Nephron (organoid): ENCODE measurements around the gene UBASH3B.

Experiments used
- H3K27ac Mint-ChIP-seq, 3 experiments: 2 replicates each; pipeline ENCODE4 v1.8.0; 2020; ENCODE audit warnings: mixed read lengths in 3 of 3, mild to moderate bottlenecking in 2 of 3, moderate library complexity in 1 of 3
- H3K27me3 Mint-ChIP-seq: 2 replicates; pipeline ENCODE4 v1.8.0; 2021; ENCODE audit warnings: low read depth, mild to moderate bottlenecking, moderate library complexity, mixed read lengths
- H3K36me3 Mint-ChIP-seq: 2 replicates; pipeline ENCODE4 v1.8.0; 2020; ENCODE audit warnings: low read depth, mixed read lengths
- H3K4me1 Mint-ChIP-seq: 2 replicates; pipeline ENCODE4 v1.8.0; 2020; ENCODE audit warnings: mixed read lengths
- H3K4me3 Mint-ChIP-seq, 3 experiments: 2 replicates each; pipeline ENCODE4 v1.8.0; 2020; ENCODE audit warnings: mild to moderate bottlenecking in 3 of 3, mixed read lengths in 3 of 3, moderate library complexity in 2 of 3
- H3K9me3 Mint-ChIP-seq: 2 replicates; pipeline ENCODE4 v1.8.0; 2020; ENCODE audit warnings: mixed read lengths
- CTCF ChIP-seq, 3 experiments: fragments of 200-600 bp; sonication (generic); IDR thresholded peaks; one replicate each; pipeline ENCODE4 v1.5.0; 2021; ENCODE audit warnings: antibody characterized with exemption in 3 of 3; ENCODE audit not compliant: unreplicated experiment in 3 of 3

Gene UBASH3B

GRCh38 chr11:122652495-122652894 is 3.0 kb upstream of the UBASH3B start:
- H3K9me3 Mint-ChIP-seq, result no peaks in the 10 kb centered on the region
- peaks cover 15% of the 10 kb centered on the region for H3K4me1 Mint-ChIP-seq
- no peak overlapping the region for H3K4me3 Mint-ChIP-seq
- H3K27ac Mint-ChIP-seq, result no peak overlapping the region
- TF ChIP-seq CTCF (IDR thresholded peaks at IDR 0.05; ENCODE audit: unreplicated experiment in 3 of 3), result no peak
- no peaks in the 10 kb centered on the region for H3K36me3 Mint-ChIP-seq
- peaks cover 48% of the 10 kb centered on the region for H3K27me3 Mint-ChIP-seq

- Mint-ChIP-seq H3K27ac (no peak overlapping the region), H3K9me3 (peaks cover 3% of the 10 kb centered on the region), H3K4me1 (peaks cover 15% of the 10 kb centered on the region), H3K36me3 (no peaks in the 10 kb centered on the region), H3K27me3 (peaks cover 55% of the 10 kb centered on the region), H3K4me3 (peak overlapping the region in 2 of 3 experiments; percentile 13 to 20)
- TF ChIP-seq CTCF (IDR thresholded peaks at IDR 0.05; ENCODE audit: unreplicated experiment in 3 of 3), result no peak
Observed at GRCh38 chr11:122653916-122654585, 1.5 kb upstream of the UBASH3B start.

DNA sequence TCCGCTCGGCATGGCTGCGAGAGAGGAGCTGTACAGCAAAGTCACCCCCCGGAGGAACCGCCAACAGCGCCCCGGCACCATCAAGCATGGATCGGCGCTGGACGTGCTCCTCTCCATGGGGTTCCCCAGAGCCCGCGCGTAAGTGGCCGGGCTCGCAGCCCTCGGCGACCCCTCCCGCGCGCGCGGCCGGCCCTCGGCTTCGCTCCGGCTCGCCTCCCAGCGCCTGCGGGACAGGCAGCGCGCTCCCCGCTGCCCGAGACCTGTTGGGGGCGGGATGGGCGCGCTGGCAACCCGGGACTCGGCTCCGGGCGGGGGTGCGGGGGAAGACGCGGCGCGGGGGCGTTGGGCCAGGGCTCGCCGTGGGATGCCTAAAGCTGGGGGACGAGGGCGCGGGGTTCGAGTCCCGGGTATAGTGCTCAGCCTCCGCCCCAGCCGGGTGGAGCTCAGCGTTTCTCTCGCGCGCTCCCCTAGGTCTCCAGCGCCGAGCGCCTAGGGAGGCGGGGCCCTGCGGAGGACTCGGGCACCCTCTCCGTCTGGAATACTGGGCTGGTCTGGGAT is 630 bp downstream of the UBASH3B start:
- TF ChIP-seq CTCF (IDR thresholded peaks at IDR 0.05; ENCODE audit: unreplicated experiment in 3 of 3), result no peak
- Mint-ChIP-seq H3K4me1 (peaks cover 26% of the 10 kb centered on the region), H3K9me3 (peaks cover 3% of the 10 kb centered on the region), H3K4me3 (peak overlapping the region; percentile 89 to 95 (median 92)), H3K27ac (peak overlapping the region in 2 of 3 experiments; percentile 43 to 59), H3K27me3 (peaks cover 67% of the 10 kb centered on the region), H3K36me3 (no peaks in the 10 kb centered on the region)

GRCh38 chr11:122656631-122657101 is 1.1 kb downstream of the UBASH3B start:
- no peaks in the 10 kb centered on the region for H3K36me3 Mint-ChIP-seq
- TF ChIP-seq CTCF (IDR thresholded peaks at IDR 0.05; ENCODE audit: unreplicated experiment in 3 of 3), result no peak
- H3K9me3 Mint-ChIP-seq, result peaks cover 3% of the 10 kb centered on the region
- peak overlapping the region; percentile 89 to 94 (median 92) for H3K4me3 Mint-ChIP-seq
- H3K4me1 Mint-ChIP-seq, result peaks cover 27% of the 10 kb centered on the region
- peak overlapping the region; percentile 51 to 59 (median 53) for H3K27ac Mint-ChIP-seq
- peaks cover 67% of the 10 kb centered on the region for H3K27me3 Mint-ChIP-seq

DNA sequence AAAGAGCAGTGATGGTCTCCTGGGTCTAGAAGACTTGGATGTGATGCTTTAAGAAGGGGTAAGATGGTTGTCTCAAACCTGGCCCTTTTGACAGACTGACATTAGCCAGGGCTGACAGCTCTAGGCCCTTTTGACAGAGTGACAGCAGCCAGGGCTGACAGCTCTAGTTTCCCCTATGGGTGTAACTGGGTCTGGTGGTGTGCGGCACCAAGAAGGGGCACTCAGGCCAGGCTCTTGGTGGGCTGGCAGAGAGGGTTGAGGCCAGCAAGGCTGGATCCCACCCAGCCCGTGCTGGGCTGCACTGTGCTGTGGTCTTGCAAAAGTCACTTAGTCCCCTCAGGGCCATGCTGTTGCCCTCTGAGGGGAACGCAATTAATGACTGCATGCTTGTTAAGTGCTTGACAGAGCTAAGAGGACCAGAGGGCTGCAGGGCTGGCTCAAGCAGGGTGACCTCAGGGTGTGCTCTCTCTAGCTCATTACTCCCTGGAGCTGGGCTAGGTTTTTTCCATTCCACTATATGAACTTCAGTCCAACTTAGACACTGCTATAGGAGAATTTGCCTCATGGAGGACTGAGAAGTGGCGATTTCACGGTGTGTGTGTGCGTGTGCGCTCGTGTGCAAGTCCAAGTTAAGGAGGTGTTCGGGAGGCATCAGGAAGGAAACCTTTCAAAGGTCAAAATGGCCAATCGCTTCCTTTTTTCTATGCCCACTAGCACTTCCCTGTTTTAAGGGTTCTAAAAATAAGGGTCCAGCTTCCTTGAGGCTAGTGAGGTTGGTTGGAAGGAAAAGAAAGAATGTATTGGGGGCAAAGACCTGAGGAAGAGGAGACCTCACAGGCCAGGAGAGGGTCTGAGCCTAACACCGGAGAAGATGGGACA is 4.4 kb downstream of the UBASH3B start:
- H3K4me1 Mint-ChIP-seq, result peaks cover 18% of the 10 kb centered on the region
- no peak overlapping the region for H3K27ac Mint-ChIP-seq
- peaks cover 57% of the 10 kb centered on the region for H3K27me3 Mint-ChIP-seq

More for the DNA sequence above, 4.4 kb downstream of the UBASH3B start:
- H3K9me3 Mint-ChIP-seq, result peaks cover 3% of the 10 kb centered on the region
- H3K36me3 Mint-ChIP-seq, result no peaks in the 10 kb centered on the region
- TF ChIP-seq CTCF (IDR thresholded peaks at IDR 0.05; ENCODE audit: unreplicated experiment in 3 of 3), result no peak
- no peak overlapping the region for H3K4me3 Mint-ChIP-seq
